Loucy (cell line): ENCODE measurements around the gene OVCH1.

Experiments
- H2AFZ ChIP-seq: fragments of 200-600 bp; sonication (generic); 2 replicates; pipeline ENCODE4 v1.6.0; 2016; ENCODE audit warnings: antibody characterized with exemption, mild to moderate bottlenecking, low read length, moderate library complexity
- H3F3A ChIP-seq: fragments of 200-600 bp; 2 replicates; pipeline ENCODE4 v1.6.0; 2016; ENCODE audit warnings: antibody characterized with exemption, low read depth, mild to moderate bottlenecking
- H3K27me3 ChIP-seq: fragments of 200-600 bp; sonication (generic); 2 replicates; pipeline ENCODE4 v1.6.1; 2014; ENCODE audit warnings: low read length, mild to moderate bottlenecking; ENCODE audit not compliant: insufficient read depth, poor library complexity, severe bottlenecking
- H3K36me3 ChIP-seq: fragments of 200-600 bp; sonication (generic); 2 replicates; pipeline ENCODE4 v1.6.1; 2016; ENCODE audit warnings: low read length; ENCODE audit not compliant: insufficient read depth
- H3K4me1 ChIP-seq: fragments of 200-600 bp; sonication (generic); 2 replicates; pipeline ENCODE4 v1.5.1; 2014; ENCODE audit warnings: low read length, mild to moderate bottlenecking; ENCODE audit not compliant: insufficient read depth, poor library complexity, severe bottlenecking
- H3K4me2 ChIP-seq: fragments of 200-600 bp; sonication (generic); 2 replicates; pipeline ENCODE4 v1.6.0; 2014; ENCODE audit warnings: antibody characterized with exemption, low read length, low read depth, mild to moderate bottlenecking; ENCODE audit not compliant: poor library complexity, severe bottlenecking
- H3K4me3 ChIP-seq: fragments of 200-600 bp; sonication (generic); 2 replicates; pipeline ENCODE4 v1.5.1; 2014; ENCODE audit warnings: low read length, mild to moderate bottlenecking, mixed read lengths; ENCODE audit not compliant: poor library complexity, severe bottlenecking
- H3K79me2 ChIP-seq: fragments of 200-600 bp; sonication (generic); 2 replicates; pipeline ENCODE4 v1.6.1; 2014; ENCODE audit warnings: low read length; ENCODE audit not compliant: insufficient read depth
- H3K9ac ChIP-seq: fragments of 200-600 bp; sonication (generic); 2 replicates; pipeline ENCODE4 v1.6.0; 2014; ENCODE audit warnings: mild to moderate bottlenecking, low read depth, low read length, moderate library complexity; ENCODE audit not compliant: poor library complexity, severe bottlenecking
- H3K9me2 ChIP-seq: fragments of 200-600 bp; sonication (generic); replicated peaks from 2 replicates; pipeline ENCODE4 v1.6.1; 2016; ENCODE audit warnings: low read depth, low read length, mixed read lengths
- H3K9me3 ChIP-seq: fragments of 200-600 bp; sonication (generic); 2 replicates; pipeline ENCODE4 v1.6.1; 2014; ENCODE audit warnings: mild to moderate bottlenecking, antibody characterized with exemption, low read length, low read depth; ENCODE audit not compliant: insufficient read depth
- H4K20me1 ChIP-seq: fragments of 200-600 bp; sonication (generic); 2 replicates; pipeline ENCODE4 v1.6.0; 2014; ENCODE audit warnings: antibody characterized with exemption, low read length, mild to moderate bottlenecking; ENCODE audit not compliant: insufficient read depth, poor library complexity, severe bottlenecking
- EZH2phosphoT487 ChIP-seq: fragments of 200-600 bp; IDR thresholded peaks from 2 replicates; pipeline ENCODE4 v1.6.1; 2018; ENCODE audit warnings: antibody characterized with exemption, mild to moderate bottlenecking, moderate library complexity, borderline replicate concordance
- TF ChIP-seq, protein P1 (sequence below): fragments of 200-600 bp; sonication (generic); conservative IDR thresholded peaks from 2 replicates; pipeline ENCODE4 v1.5.1; 2014; ENCODE audit warnings: mild to moderate bottlenecking, antibody characterized with exemption, low read length

The OVCH1 gene

DNA sequence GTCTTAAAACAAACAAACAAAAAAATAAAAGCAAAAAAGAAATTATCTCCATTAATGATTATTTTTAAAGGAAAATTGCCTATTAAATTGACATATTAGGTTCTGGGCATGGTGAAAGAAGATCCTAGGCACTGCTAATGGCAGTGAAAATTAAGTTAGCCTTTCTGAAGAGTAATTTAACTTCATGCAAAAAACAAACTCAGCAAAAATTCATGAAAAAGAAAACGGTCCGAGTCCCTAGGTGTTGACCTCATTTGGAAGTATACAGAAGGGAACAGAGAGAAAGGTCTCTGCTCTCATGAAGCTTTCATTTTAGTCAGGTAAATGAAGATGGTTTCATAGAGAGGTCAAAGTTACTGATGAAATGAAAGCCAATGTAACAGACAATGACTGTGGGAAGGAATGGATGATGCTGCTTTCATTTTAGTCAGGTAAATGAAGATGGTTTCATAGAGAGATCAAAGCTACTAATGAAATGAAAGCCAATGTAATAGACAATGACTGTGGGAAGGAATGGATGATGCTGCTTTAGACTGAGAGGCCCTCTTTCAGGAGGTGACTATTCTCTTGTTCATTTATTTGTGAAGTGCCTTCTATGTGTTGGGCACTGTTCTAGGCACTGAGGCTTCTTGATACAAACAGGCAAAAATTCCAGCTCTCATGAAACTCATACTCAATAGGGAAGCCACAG, 50.1 kb downstream of the OVCH1 start:
- Histone ChIP-seq H2AFZ (no peak overlapping the region), H4K20me1 (no peaks in the 10 kb centered on the region), H3K9ac (no peak overlapping the region), H3K79me2 (no peaks in the 10 kb centered on the region), H3K4me1 (no peaks in the 10 kb centered on the region), H3K9me3 (no peaks in the 10 kb centered on the region), H3K36me3 (no peaks in the 10 kb centered on the region), H3K9me2 (no peaks in the 10 kb centered on the region), H3F3A (no peaks in the 10 kb centered on the region), H3K4me2 (no peak overlapping the region), H3K4me3 (no peak overlapping the region), H3K27me3 (no peaks in the 10 kb centered on the region)
- TF ChIP-seq EZH2phosphoT487, result no peak
- TF ChIP-seq, protein P1, sequence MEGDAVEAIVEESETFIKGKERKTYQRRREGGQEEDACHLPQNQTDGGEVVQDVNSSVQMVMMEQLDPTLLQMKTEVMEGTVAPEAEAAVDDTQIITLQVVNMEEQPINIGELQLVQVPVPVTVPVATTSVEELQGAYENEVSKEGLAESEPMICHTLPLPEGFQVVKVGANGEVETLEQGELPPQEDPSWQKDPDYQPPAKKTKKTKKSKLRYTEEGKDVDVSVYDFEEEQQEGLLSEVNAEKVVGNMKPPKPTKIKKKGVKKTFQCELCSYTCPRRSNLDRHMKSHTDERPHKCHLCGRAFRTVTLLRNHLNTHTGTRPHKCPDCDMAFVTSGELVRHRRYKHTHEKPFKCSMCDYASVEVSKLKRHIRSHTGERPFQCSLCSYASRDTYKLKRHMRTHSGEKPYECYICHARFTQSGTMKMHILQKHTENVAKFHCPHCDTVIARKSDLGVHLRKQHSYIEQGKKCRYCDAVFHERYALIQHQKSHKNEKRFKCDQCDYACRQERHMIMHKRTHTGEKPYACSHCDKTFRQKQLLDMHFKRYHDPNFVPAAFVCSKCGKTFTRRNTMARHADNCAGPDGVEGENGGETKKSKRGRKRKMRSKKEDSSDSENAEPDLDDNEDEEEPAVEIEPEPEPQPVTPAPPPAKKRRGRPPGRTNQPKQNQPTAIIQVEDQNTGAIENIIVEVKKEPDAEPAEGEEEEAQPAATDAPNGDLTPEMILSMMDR, result no peak

DNA sequence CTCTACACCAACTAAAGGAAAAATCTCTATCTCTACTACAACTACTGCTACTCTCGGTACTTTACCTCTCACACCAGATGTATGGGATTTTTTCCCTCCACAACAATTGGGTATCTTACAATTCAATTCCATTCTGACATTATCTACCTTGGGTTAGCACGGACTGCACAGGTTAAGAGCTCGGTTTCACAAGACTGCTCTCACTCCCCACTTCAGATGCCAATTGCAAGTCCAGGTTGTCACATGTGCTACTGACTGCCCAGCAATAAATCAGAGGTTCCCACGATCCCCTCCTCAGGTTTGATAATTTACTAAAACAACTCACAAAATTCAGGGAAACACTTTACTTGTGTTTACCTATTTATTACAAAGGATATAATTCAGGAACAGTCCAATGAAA, 58.0 kb downstream of the OVCH1 start:
- Histone ChIP-seq H3K9me3 (no peaks in the 10 kb centered on the region), H3K4me3 (no peak overlapping the region), H3K9ac (no peak overlapping the region), H3K9me2 (no peaks in the 10 kb centered on the region), H4K20me1 (no peaks in the 10 kb centered on the region), H3K4me1 (no peaks in the 10 kb centered on the region), H3K27me3 (no peaks in the 10 kb centered on the region), H2AFZ (no peak overlapping the region), H3K36me3 (no peaks in the 10 kb centered on the region), H3K79me2 (no peaks in the 10 kb centered on the region), H3F3A (no peaks in the 10 kb centered on the region), H3K4me2 (no peak overlapping the region)
- TF ChIP-seq, protein P1, result no peak

DNA sequence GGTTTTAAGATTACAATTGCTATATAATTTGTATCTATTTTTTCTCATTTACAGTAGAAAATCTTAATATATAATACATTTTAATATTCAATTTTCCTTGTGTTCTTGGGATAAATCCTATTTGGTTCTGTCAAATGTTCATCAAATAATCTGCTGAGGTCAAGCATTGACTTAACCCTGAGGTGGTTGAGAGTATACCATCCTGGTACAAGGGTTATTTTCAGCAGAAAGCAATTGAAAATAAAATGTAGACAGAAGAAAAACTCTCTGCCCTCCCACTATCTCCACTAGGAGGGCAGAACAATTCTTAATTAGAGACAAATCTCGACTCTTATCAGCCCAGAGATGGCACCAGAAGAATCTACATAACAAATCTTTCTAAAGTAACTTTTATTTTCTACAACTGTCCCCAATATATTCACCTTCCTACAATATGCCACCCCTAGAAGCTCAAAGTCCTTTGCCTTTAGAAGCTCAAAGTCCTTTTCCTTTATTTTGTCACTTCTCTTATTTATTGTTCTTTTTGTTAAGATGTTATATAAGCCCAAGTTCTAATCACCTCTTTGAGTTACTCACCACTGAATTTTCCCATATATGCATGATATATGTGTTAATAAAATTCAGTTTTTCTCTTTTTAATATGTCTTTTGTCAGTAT, 58.6 kb downstream of the OVCH1 start:
- Histone ChIP-seq H3K27me3 (no peaks in the 10 kb centered on the region), H3K4me2 (no peak overlapping the region), H2AFZ (no peak overlapping the region), H3K9me2 (no peaks in the 10 kb centered on the region), H3K4me1 (no peaks in the 10 kb centered on the region), H3K36me3 (no peaks in the 10 kb centered on the region), H3K9ac (no peak overlapping the region), H3K4me3 (no peak overlapping the region), H3F3A (no peaks in the 10 kb centered on the region), H3K9me3 (no peaks in the 10 kb centered on the region), H3K79me2 (no peaks in the 10 kb centered on the region), H4K20me1 (no peaks in the 10 kb centered on the region)
- no peak for TF ChIP-seq EZH2phosphoT487
- TF ChIP-seq, protein P1, result no peak
